ENCODE data around the gene MKRN1.
"Not testable (repeated sequence)": the region's sequence is repeated elsewhere in the genome, so short reads cannot be mapped to it uniquely, and the experiment has no call there.

Gene MKRN1

GRCh38 chr7:140506788-140507464 is 27.6 kb upstream of the MKRN1 start:
- DNase-seq: peak; percentile 63
- no peak overlapping the region for H3K27ac ChIP-seq
- H3K36me3 ChIP-seq (replicated peaks): no peaks in the 10 kb centered on the region
- no peak overlapping the region for H3K4me3 ChIP-seq (ENCODE audit: low read depth, low read length)
- in situ Hi-C loops (cut with HindIII; ENCODE audit: low pct_ligation_motif_present, low sequenced_read_pairs): no loop called here
- H3K27me3 ChIP-seq (replicated peaks): no peaks in the 10 kb centered on the region
- TF ChIP-seq CTCF (IDR thresholded peaks at IDR 0.05; ENCODE audit: low read depth, low read length, missing control alignments): peak; percentile 15

DNA sequence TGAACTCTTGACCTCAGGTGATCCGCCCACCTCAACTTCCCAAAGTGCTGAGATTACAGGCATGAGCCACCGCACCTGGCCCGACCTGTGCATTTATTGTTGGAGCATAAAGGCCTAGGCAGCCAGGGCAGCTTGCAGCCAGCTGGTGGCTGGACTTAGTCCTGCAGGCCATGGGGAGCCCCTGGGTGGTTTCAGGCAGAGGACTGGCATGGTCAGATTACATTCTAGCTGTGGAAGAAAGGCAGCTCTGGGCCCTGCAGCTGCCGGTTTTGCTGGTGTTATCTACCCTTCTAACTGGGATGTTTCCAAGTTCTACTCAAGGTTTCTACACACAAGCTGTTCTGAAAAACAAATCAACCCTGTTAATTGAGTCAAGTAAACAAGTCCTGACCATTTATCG is 22.7 kb upstream of the MKRN1 start:
- no peak for DNase-seq
- no peak overlapping the region for H3K27ac ChIP-seq
- in situ Hi-C loops (cut with HindIII; ENCODE audit: low pct_ligation_motif_present, low sequenced_read_pairs): no loop called here
- no peak overlapping the region for H3K4me3 ChIP-seq (ENCODE audit: low read depth, low read length)
- no peaks in the 10 kb centered on the region for H3K27me3 ChIP-seq (replicated peaks)
- H3K36me3 ChIP-seq (replicated peaks): no peaks in the 10 kb centered on the region
- TF ChIP-seq CTCF (IDR thresholded peaks at IDR 0.05; ENCODE audit: low read depth, low read length, missing control alignments): peak; percentile 4

- H3K27me3 ChIP-seq (replicated peaks); H3K36me3 ChIP-seq (replicated peaks); in situ Hi-C loops (cut with HindIII; ENCODE audit: low pct_ligation_motif_present, low sequenced_read_pairs); DNase-seq; H3K27ac ChIP-seq; H3K4me3 ChIP-seq (ENCODE audit: low read depth, low read length): not testable (repeated sequence)
Observed at GRCh38 chr7:140497807-140498206, 18.5 kb upstream of the MKRN1 start.

DNA sequence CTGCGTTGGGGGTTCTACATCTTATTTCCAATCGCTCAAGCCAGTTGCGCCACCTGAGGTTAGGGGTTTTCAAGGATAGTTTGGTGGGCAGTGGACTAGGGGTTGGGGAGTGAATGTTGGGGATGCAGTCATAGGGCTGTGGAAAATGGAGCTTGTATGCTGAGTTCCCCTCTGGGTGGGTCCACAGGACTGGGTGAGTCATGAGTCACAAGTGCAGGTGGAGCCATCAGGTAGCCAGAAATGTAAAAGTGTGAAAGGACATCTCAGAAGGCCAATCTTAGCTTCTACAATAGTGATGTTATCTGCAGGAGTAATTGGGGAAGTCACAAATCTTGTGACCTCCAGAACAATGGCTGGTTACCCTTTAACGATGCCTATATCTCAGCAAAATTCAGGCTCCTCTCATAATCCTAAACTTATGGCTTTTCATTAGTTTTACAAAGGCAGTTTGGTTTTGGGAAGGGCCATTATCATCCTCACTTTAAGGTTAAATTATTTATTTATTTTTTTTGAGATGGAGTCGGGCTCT is 18.0 kb upstream of the MKRN1 start:
- H3K27ac ChIP-seq: no peak overlapping the region
- no peak for DNase-seq
- H3K4me3 ChIP-seq (ENCODE audit: low read depth, low read length): no peak overlapping the region
- H3K27me3 ChIP-seq (replicated peaks): no peaks in the 10 kb centered on the region
- no peak for TF ChIP-seq CTCF (IDR thresholded peaks at IDR 0.05; ENCODE audit: low read depth, low read length, missing control alignments)
- in situ Hi-C loops (cut with HindIII; ENCODE audit: low pct_ligation_motif_present, low sequenced_read_pairs): no loop called here
- H3K36me3 ChIP-seq (replicated peaks): no peaks in the 10 kb centered on the region

DNA sequence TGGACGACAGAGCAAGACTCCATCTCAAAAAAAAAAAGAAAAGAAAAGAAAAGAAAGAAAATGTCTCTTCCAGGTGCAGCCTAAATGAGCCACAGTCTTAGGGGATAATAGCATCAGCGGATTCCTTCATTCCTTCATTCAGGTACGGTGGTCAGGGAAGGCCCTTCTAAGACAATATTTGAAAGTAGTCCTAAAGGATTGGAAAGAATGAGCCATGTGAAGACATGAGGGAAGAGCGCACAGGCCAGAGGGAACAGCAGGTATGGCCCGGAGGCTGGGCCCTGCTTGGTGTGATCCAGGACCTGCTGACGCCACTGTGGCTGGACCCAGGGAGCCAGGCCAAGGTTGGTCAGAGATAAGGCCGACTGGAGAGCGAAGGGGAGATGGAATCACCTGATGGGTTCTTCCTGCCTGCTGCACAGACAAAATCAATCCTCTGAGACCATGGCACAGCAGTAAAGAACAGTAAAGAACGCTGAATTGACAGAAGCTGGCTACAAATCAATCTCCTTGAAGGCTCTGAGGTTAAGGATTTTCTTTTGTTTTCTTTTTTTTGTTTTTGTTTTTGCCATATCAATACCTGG is 16.3 kb upstream of the MKRN1 start:
- in situ Hi-C loops (cut with HindIII; ENCODE audit: low pct_ligation_motif_present, low sequenced_read_pairs): no loop called here
- no peak for TF ChIP-seq CTCF (IDR thresholded peaks at IDR 0.05; ENCODE audit: low read depth, low read length, missing control alignments)
- H3K4me3 ChIP-seq (ENCODE audit: low read depth, low read length): no peak overlapping the region
- H3K36me3 ChIP-seq (replicated peaks): no peaks in the 10 kb centered on the region
- no peak for DNase-seq
- no peak overlapping the region for H3K27ac ChIP-seq
- H3K27me3 ChIP-seq (replicated peaks): no peaks in the 10 kb centered on the region

GRCh38 chr7:140494867-140495266 is 15.6 kb upstream of the MKRN1 start:
- no peaks in the 10 kb centered on the region for H3K27me3 ChIP-seq (replicated peaks)
- TF ChIP-seq CTCF (IDR thresholded peaks at IDR 0.05; ENCODE audit: low read depth, low read length, missing control alignments): no peak
- in situ Hi-C loops (cut with HindIII; ENCODE audit: low pct_ligation_motif_present, low sequenced_read_pairs): no loop called here
- no peak overlapping the region for H3K27ac ChIP-seq
- no peaks in the 10 kb centered on the region for H3K36me3 ChIP-seq (replicated peaks)
- no peak for DNase-seq
- no peak overlapping the region for H3K4me3 ChIP-seq (ENCODE audit: low read depth, low read length)
